ENCODE data around the gene ZNF423.

Gene ZNF423

GRCh38 chr16:49786926-49787557, 68.9 kb downstream of the ZNF423 start:
- no peak for DNase-seq (ENCODE audit: low read depth in 2 of 2)

GRCh38 chr16:49785970-49786369, 69.9 kb downstream of the ZNF423 start:
- no peak for DNase-seq (ENCODE audit: low read depth in 2 of 2)

- no peak for DNase-seq (ENCODE audit: low read depth in 2 of 2)
These were observed 73.5 kb downstream of the ZNF423 start for GRCh38 chr16:49782405-49782804.

- no peak for DNase-seq (ENCODE audit: low read depth in 2 of 2)
These were observed 74.5 kb downstream of the ZNF423 start for GRCh38 chr16:49781401-49781800.

- no peak for DNase-seq (ENCODE audit: low read depth in 2 of 2)
These were observed 75.5 kb downstream of the ZNF423 start for GRCh38 chr16:49780433-49780832.

- no peak for DNase-seq (ENCODE audit: low read depth in 2 of 2)
These were observed 75.9 kb downstream of the ZNF423 start for GRCh38 chr16:49779979-49780378.

GRCh38 chr16:49778202-49778930, 77.5 kb downstream of the ZNF423 start:
- no peak for DNase-seq (ENCODE audit: low read depth in 2 of 2)

GRCh38 chr16:49776734-49777133, 79.2 kb downstream of the ZNF423 start:
- no peak for DNase-seq (ENCODE audit: low read depth in 2 of 2)

GRCh38 chr16:49776085-49776595, 79.8 kb downstream of the ZNF423 start:
- DNase-seq (ENCODE audit: low read depth in 2 of 2), result no peak

GRCh38 chr16:49775581-49775980, 80.3 kb downstream of the ZNF423 start:
- DNase-seq (ENCODE audit: low read depth in 2 of 2), result no peak

GRCh38 chr16:49775018-49775417, 80.9 kb downstream of the ZNF423 start:
- no peak for DNase-seq (ENCODE audit: low read depth in 2 of 2)

GRCh38 chr16:49773534-49774475, 82.1 kb downstream of the ZNF423 start:
- DNase-seq (ENCODE audit: low read depth in 2 of 2), result no peak

- no peak for DNase-seq (ENCODE audit: low read depth in 2 of 2)
These were observed 87.9 kb downstream of the ZNF423 start for GRCh38 chr16:49767998-49768397.

GRCh38 chr16:49767414-49767813, 88.5 kb downstream of the ZNF423 start:
- DNase-seq (ENCODE audit: low read depth in 2 of 2), result no peak

- no peak for DNase-seq (ENCODE audit: low read depth in 2 of 2)
These were observed 89.7 kb downstream of the ZNF423 start for GRCh38 chr16:49766225-49766624.

GRCh38 chr16:49763826-49764225, 92.1 kb downstream of the ZNF423 start:
- DNase-seq (ENCODE audit: low read depth in 2 of 2), result no peak

GRCh38 chr16:49760815-49761214, 95.1 kb downstream of the ZNF423 start:
- DNase-seq (ENCODE audit: low read depth in 2 of 2), result no peak

GRCh38 chr16:49757559-49758069, 98.3 kb downstream of the ZNF423 start:
- DNase-seq (ENCODE audit: low read depth in 2 of 2), result no peak

- no peak for DNase-seq (ENCODE audit: low read depth in 2 of 2)
These were observed 98.9 kb downstream of the ZNF423 start for GRCh38 chr16:49756775-49757558.

GRCh38 chr16:49755716-49756505, 100.0 kb downstream of the ZNF423 start:
- DNase-seq (ENCODE audit: low read depth in 2 of 2), result no peak

GRCh38 chr16:49755313-49755620, 100.6 kb downstream of the ZNF423 start:
- no peak for DNase-seq (ENCODE audit: low read depth in 2 of 2)
